PC-3 (cell line): Measurements from ENCODE around the gene SRSF2. TPM values are rescaled to one million over a fixed set of nuclear protein-coding genes. Genes with fewer than 3 reads are reported as not detected.
"Not testable (repeated sequence)": the region's sequence is repeated elsewhere in the genome, so short reads cannot be mapped to it uniquely, and the experiment has no call there.

ENCODE experiments used
- ATAC-seq: fragments of 200-7000 bp; cut with Tn5 transposase; 2 replicates; pipeline ENCODE4 v1.9.1; 2020; ENCODE audit warnings: mild to moderate bottlenecking, moderate library complexity
- BruUV-seq: library from RNA; stranded (reverse); fragments of 400-500 nt; replicated peaks from 2 replicates; lab custom pipeline; 2021; lab: Mats Ljungman, UMichigan
- CTCF ChIA-PET: fragments of 300-600 bp; sonication (Branson Sonifier 250); formaldehyde crosslinking; loops from one replicate; lab custom pipeline; 2022; ENCODE audit warnings: antibody characterized with exemption; lab: Charles Lee
- POLR2A ChIA-PET: fragments of 300-600 bp; sonication (Branson Sonifier 250); formaldehyde crosslinking; loops from one replicate; lab custom pipeline; 2022; ENCODE audit warnings: antibody characterized with exemption; ENCODE audit not compliant: unreplicated experiment; lab: Charles Lee
- DNase-seq: peaks from one replicate; pipeline ENCODE4 v3.0.0-alpha.2; 2015
- H2AFZ ChIP-seq: fragments of 300-600 bp; sonication (generic); 2 replicates; pipeline ENCODE4 v1.6.0; 2016; ENCODE audit warnings: antibody characterized with exemption, low read length
- H3F3A ChIP-seq: fragments of 300-600 bp; sonication (generic); one replicate; pipeline ENCODE4 v1.6.0; 2017; ENCODE audit warnings: antibody characterized with exemption, low read length, control low read depth, mild to moderate bottlenecking; ENCODE audit not compliant: unreplicated experiment
- H3K27ac ChIP-seq: fragments of 300-600 bp; sonication (generic); 2 replicates; pipeline ENCODE4 v1.5.1; 2016; ENCODE audit warnings: mild to moderate bottlenecking, low read length
- H3K27me3 ChIP-seq: fragments of 300-600 bp; sonication (generic); 2 replicates; pipeline ENCODE4 v1.6.1; 2016; ENCODE audit warnings: low read length, mixed read lengths
- H3K36me3 ChIP-seq: fragments of 300-600 bp; sonication (generic); 2 replicates; pipeline ENCODE4 v1.6.1; 2016; ENCODE audit warnings: low read depth, mixed run types, low read length, mixed read lengths
- H3K4me1 ChIP-seq: fragments of 300-600 bp; sonication (generic); 2 replicates; pipeline ENCODE4 v1.5.1; 2016; ENCODE audit warnings: low read length; ENCODE audit not compliant: insufficient read depth
- H3K4me2 ChIP-seq: fragments of 300-600 bp; sonication (generic); 2 replicates; pipeline ENCODE4 v1.6.0; 2016; ENCODE audit warnings: low read length
- H3K4me3 ChIP-seq: fragments of 300-600 bp; sonication (generic); 2 replicates; pipeline ENCODE4 v1.5.1; 2016; ENCODE audit warnings: mild to moderate bottlenecking, low read length, mixed read lengths
- H3K79me2 ChIP-seq: fragments of 300-600 bp; sonication (generic); 2 replicates; pipeline ENCODE4 v1.6.1; 2017; ENCODE audit warnings: low read length, mixed read lengths
- H3K9ac ChIP-seq: fragments of 300-600 bp; sonication (generic); 2 replicates; pipeline ENCODE4 v1.6.0; 2016; ENCODE audit warnings: mild to moderate bottlenecking, low read length
- H3K9me2 ChIP-seq: fragments of 300-600 bp; sonication (generic); replicated peaks from 2 replicates; pipeline ENCODE4 v1.6.1; 2016; ENCODE audit warnings: mixed run types, low read length, mixed read lengths
- H3K9me3 ChIP-seq: fragments of 300-600 bp; sonication (generic); 2 replicates; pipeline ENCODE4 v1.6.1; 2016; ENCODE audit warnings: low read length, mixed read lengths
- H4K20me1 ChIP-seq: fragments of 300-600 bp; sonication (generic); 2 replicates; pipeline ENCODE4 v1.6.1; 2016; ENCODE audit warnings: low read length, mixed read lengths
- EZH2 ChIP-seq: fragments of 300-600 bp; sonication (generic); IDR thresholded peaks from one replicate; pipeline ENCODE4 v1.6.1; 2017; ENCODE audit warnings: antibody characterized with exemption, mild to moderate bottlenecking, low read length; ENCODE audit not compliant: unreplicated experiment
- EZH2phosphoT487 ChIP-seq: fragments of 300-600 bp; sonication (generic); IDR thresholded peaks from 2 replicates; pipeline ENCODE4 v1.6.1; 2018; ENCODE audit warnings: mild to moderate bottlenecking, antibody characterized with exemption, low read length, borderline replicate concordance
- intact Hi-C: fragments of 100-400 bp; cut with micrococcal nuclease; formaldehyde crosslinking; loops from 2 replicates; pipeline ENCODE4 v1.9.0; 2023
- total RNA-seq: library from RNA; depleted of rRNA; stranded (reverse); fragments of >200 nt; gene quantifications from 2 replicates; pipeline ENCODE4 v1.2.3, GENCODE V29; 2014
- TF ChIP-seq, protein P1 (sequence below): fragments of 300-600 bp; sonication (generic); conservative IDR thresholded peaks from 2 replicates; pipeline ENCODE4 v1.5.1; 2017; ENCODE audit warnings: antibody characterized with exemption, low read depth, mild to moderate bottlenecking, low read length

The SRSF2 gene
- total RNA-seq, 1 experiment from 2014 or later: 859 TPM

DNA sequence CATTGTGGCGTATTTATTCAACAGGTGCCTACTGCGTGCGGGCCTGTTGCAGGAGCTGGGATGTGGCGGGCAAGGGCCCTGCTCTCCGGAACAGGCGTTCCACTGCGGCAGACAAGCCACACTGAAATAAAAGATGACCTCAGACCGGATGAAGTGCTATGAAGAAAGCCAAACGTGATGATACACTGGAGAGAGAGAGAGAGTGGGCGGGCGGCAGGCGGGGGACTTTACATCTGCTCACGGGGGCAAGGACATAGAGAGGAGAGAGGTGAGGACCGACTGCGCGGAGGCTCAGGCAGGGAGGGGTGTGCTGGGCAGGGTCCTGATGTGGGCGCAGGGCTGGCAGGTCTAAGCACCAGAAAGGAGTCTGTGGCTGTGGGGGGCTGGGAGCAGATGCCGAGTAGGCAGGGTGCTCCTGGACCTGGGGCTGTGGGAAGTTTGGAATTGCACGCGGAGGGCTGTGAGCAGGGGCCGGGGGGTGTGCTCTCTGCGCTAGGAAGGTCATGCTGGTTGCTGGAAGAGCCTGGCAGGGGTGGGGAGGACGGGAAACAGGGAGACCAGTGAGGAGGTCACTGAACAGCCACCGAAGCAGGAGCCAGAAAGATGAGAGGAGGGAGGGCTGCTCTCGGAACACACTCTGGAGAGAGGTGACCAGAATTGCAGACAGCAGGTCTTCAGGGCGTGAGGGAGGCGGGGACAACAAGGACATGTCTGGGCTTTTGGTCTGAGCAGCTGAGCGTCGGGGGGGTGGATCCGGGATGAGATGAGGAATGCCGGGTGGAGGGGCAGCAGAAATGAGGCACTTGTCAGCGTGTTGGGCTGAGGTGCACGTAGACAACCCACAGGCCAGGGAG, 36.3 kb downstream of the SRSF2 start:
- BruUV-seq: no TSS peak
- CTCF ChIA-PET: interaction anchor here (0.9 kb wide), 1 partner anchor 20 kb away, joined by 3 read pairs; no protein-coding TSS in a partner anchor

DNA sequence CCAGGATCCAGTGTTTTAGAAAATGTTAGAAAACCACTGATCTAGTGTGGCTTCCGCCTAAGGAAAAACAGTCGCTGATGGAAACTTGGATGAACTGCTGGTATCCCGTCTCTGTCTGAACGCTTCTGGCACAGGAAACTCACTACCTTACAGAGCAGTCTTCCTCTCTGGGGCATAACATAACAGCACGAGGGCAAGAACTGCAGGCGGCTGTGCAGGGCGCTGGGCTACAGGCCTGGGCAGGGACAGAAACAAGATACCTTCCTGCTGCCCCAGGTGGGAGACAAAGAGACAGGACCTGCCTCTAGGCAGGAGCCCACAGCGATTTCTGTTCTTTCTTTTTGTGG, 36.9 kb downstream of the SRSF2 start:
- no peak overlapping the region for H3K9ac ChIP-seq

More for the DNA sequence above, 36.3 kb downstream of the SRSF2 start:
- H3K9me2 ChIP-seq: no peaks in the 10 kb centered on the region
- no peaks in the 10 kb centered on the region for H3K27me3 ChIP-seq
- H4K20me1 ChIP-seq: no peaks in the 10 kb centered on the region
- H2AFZ ChIP-seq: no peak overlapping the region
- no peak overlapping the region for H3K4me2 ChIP-seq
- H3K9me3 ChIP-seq: no peaks in the 10 kb centered on the region
- POLR2A ChIA-PET: no interaction called here
- H3K4me1 ChIP-seq: peaks cover 10% of the 10 kb centered on the region
- H3K36me3 ChIP-seq: no peaks in the 10 kb centered on the region
- no peaks in the 10 kb centered on the region for H3F3A ChIP-seq
- DNase-seq (no peak), ATAC-seq (no peak)
- H3K4me3 ChIP-seq: no peak overlapping the region
- TF ChIP-seq, protein P1, sequence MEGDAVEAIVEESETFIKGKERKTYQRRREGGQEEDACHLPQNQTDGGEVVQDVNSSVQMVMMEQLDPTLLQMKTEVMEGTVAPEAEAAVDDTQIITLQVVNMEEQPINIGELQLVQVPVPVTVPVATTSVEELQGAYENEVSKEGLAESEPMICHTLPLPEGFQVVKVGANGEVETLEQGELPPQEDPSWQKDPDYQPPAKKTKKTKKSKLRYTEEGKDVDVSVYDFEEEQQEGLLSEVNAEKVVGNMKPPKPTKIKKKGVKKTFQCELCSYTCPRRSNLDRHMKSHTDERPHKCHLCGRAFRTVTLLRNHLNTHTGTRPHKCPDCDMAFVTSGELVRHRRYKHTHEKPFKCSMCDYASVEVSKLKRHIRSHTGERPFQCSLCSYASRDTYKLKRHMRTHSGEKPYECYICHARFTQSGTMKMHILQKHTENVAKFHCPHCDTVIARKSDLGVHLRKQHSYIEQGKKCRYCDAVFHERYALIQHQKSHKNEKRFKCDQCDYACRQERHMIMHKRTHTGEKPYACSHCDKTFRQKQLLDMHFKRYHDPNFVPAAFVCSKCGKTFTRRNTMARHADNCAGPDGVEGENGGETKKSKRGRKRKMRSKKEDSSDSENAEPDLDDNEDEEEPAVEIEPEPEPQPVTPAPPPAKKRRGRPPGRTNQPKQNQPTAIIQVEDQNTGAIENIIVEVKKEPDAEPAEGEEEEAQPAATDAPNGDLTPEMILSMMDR: no peak
- TF ChIP-seq EZH2phosphoT487: no peak
- TF ChIP-seq EZH2: no peak
- H3K9ac ChIP-seq: no peak overlapping the region
- intact Hi-C loops: no loop called here
- H3K27ac ChIP-seq: no peak overlapping the region
- 0 out of 2 replicates have a peak, but pooled peaks cover 5% of the 10 kb centered on the region for H3K79me2 ChIP-seq

GRCh38 chr17:76698466-76698977, 38.6 kb downstream of the SRSF2 start:
- H3K27ac ChIP-seq, intact Hi-C loops, BruUV-seq, H3K36me3 ChIP-seq, H3K79me2 ChIP-seq, H2AFZ ChIP-seq, H4K20me1 ChIP-seq, H3K9me3 ChIP-seq, DNase-seq, CTCF ChIA-PET, ATAC-seq, H3K4me2 ChIP-seq, H3K9ac ChIP-seq, H3F3A ChIP-seq, H3K27me3 ChIP-seq, H3K4me3 ChIP-seq, H3K9me2 ChIP-seq: not testable (repeated sequence)
- H3K4me1 ChIP-seq: peaks cover 10% of the 10 kb centered on the region
- POLR2A ChIA-PET: interaction anchor here (0.6 kb wide), 1 partner anchor 12 kb away, joined by 3 read pairs; the partner anchor contains the start of gene MXRA7

More for the DNA sequence above, 36.9 kb downstream of the SRSF2 start:
- POLR2A ChIA-PET: no interaction called here
- intact Hi-C loops: no loop called here
- H3K27me3 ChIP-seq: no peaks in the 10 kb centered on the region
- no peaks in the 10 kb centered on the region for H3K36me3 ChIP-seq
- H3F3A ChIP-seq: no peaks in the 10 kb centered on the region
- peaks cover 10% of the 10 kb centered on the region for H3K4me1 ChIP-seq
- CTCF ChIA-PET: no interaction called here
- no TSS peak for BruUV-seq
- no peaks in the 10 kb centered on the region for H4K20me1 ChIP-seq
- TF ChIP-seq, protein P1: no peak
- TF ChIP-seq EZH2: no peak
- TF ChIP-seq EZH2phosphoT487: no peak
- H3K9me3 ChIP-seq: no peaks in the 10 kb centered on the region
- ATAC-seq (no peak), DNase-seq (no peak)
- 0 out of 2 replicates have a peak, but pooled peaks cover 5% of the 10 kb centered on the region for H3K79me2 ChIP-seq
- H2AFZ ChIP-seq: no peak overlapping the region
- H3K9me2 ChIP-seq: no peaks in the 10 kb centered on the region
- H3K4me3 ChIP-seq: no peak overlapping the region
- H3K27ac ChIP-seq: no peak overlapping the region
- H3K4me2 ChIP-seq: no peak overlapping the region
